Fibroblast of the conjunctiva (primary cell): ENCODE measurements around the gene CENPP.
A peak's percentile ranks its signal among the peaks of the same experiment; 100 is the strongest.

Source experiments
- DNase-seq: peaks from one replicate; pipeline ENCODE4 v3.0.0-alpha.2; 2010; ENCODE audit warnings: low read depth

The CENPP gene

DNA sequence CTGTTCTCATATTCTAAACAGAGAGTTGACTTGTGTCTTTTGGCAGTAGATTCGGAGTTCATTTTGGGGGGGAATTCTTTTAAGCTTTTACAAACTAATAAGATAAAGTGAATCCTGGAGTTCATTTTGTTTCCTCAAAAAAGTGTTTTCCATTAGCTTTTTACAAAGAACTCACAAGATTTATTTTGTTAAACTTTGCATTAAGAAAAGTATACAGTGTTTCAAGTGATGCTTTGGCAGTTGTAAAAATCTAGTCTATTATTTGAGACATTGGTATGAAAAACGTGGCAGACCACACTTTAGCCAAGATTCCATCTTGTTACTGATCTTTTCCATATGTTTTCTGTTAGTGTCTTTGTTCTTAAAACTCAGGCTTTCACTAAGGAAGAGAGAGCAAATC is 99.7 kb downstream of the CENPP start:
- peak; percentile 51 for DNase-seq

DNA sequence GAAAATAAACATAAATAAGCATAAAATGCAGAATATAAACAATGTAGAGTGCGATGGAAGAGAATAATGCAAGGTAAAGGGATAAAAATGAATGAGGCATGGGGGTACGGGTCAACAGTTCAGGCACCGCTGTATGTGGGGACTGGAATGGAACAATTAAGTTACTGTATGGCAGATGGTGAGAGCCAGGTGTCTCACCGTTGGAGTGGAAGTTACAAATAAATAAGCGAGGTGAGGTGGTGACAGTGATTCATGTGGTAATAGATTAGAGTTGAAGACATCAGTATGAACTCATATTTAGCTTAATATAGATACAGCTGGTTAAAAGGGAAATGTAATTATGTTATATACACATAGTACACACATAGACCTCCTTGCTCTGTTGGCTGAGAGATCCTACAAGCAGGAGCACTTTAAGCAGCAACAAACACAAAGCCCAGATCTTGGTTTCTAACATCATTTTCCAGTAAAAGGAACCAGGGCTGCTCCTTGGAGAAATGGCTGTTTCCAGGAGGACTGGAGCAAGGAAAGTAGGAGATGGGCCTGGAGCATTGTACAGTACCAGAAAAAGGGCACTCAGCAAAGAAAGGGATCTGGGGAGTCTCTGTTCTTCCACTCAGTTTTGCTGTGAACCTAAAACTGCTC is 100.9 kb downstream of the CENPP start:
- DNase-seq = no peak

DNA sequence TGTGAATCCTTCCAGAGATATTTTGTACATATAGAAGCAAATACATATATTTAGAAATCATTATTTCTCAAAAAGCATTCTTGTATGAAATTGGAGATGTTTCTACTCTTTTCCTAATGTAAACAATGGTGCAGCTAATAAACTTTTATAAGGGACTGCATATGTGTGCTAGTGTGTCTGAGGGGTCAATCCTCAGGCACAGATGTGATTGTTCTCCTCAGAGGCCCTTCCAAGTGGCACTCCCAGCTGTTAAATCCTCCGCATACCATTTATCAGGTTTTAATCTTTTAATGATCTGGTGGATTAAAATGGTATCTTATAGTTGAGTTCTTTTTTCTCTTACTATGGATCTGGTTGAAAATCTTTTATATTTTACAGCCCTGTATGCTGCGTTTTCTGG is 104.1 kb downstream of the CENPP start:
- DNase-seq = no peak

DNA sequence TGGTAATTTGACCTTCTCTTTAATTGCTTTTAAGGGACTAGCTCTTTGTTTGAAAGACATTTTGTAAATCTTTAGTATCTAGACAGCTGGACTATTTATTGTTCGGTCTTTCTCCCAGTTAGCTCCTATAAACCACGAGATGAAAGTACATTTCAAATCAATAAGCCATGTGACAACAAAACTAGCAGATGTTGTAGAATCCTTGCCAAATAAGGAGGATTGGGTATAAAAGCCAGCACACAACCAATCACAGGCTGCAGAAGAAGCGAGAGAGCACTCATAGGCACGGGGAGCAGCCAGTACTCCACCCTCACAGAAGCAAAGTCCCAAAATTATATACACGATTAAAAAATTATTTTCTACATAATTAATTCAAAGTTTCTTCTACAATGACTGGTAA is 106.6 kb downstream of the CENPP start:
- DNase-seq = peak; percentile 12

DNA sequence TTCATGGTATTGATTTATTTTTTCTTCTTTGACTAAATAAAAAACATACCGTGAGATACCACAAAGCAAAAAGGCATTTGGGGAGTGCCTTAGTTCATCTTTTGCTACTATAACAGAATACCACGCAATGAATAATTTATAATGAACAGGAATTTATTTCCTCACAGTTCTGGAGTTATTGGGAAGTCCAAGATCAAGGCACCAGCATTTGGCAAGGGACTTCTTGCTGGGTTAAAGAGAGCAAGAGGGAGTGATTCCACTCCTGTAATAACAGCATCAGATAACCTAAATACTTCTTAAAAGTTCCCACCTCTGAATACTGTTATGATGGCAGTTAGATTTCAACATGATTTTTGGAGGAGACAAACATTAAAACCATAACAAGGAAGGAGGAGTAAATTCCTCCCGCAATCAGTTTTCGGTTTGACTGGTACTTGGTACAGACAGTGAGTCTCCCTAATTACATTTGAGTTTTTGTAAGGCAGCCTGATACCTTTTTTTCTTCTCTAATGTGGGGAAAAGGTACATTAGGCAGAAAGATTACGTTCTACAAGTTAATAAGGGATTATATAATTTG is 107.3 kb downstream of the CENPP start:
- no peak for DNase-seq

DNA sequence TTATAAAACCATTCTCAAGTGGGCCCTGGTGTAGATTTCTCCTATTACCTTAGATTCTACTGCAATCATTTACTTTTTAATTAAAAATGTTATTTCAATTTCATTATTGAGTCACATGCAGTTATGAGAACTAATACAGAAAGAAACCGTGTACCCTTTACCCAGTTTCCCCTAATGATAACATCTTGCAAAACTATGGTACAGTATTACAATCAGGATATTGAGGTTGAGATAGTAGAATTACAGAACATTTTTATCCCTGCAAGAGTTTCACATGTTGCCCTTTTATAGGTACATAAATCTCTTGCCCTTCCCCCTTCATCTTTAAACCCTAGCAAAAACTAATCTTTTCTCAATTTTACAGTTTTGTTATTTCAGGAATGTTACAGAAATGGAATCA is 109.5 kb downstream of the CENPP start:
- DNase-seq = no peak

DNA sequence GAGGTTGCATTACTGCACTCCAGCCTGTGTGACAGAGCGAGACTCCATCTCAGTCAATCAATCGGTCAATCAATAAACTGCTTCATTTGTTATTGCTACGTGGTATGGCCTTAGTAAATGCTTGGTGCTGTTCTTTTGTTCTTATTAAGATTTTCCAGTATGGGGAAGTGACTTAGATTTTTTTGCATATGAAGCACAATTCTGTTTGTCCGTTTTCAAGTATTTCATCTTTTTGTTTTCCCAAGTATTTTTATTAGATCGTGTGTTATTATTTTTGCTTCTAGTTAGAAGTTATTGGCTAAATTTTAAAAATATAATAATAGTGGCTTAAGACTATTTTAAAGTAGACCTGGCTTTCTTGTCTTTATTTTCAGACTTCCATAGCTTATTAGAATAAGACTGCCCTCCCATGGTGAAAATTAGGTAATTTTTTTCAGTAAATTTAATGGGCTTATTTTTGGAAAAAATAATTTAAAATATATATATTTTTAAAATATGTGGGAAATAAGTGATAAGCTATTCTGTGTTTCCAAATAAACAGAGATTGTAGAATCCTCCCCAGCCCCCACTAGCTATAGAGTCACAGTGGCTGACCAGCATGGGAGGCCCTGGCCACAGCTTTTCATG is 113.3 kb downstream of the CENPP start:
- DNase-seq = peak; percentile 32

DNA sequence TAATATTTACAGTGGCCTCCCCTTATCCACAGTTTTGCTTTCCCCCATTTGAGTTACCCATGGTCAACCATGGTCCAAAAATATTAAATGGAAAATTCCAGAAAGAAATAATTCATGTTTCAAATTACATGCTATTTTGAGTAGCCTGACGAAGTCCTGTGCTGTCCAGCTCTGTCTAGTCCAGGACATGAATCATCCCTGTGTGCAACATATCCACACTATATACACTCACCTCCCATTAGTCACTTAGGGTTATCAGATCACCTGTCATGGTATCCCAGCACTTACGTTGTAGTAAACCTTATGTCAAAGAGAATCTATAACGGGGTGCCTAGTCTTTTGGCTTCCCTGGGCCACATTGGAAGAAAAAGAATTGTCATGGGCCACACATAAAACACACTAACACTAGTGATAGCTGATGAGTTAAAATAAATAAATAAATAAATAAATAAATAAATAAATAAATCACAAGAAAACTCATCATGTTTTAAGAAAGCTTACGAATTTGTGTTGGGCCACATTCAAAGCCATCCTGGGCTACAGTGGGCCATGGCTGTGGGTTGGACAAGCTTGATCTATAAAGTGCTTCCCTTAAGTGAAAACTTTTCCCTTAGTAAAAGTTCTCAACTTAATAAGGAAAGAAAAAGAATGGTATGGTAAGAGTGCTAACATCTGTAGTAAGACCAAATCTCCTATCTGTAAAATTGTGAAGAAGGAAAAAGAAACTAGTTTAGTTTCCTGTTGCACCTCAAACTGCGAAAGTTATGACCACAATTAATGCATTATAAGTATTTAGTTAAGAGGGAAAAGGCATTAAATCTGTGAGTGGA is 114.4 kb downstream of the CENPP start:
- DNase-seq = peak; percentile 17

DNA sequence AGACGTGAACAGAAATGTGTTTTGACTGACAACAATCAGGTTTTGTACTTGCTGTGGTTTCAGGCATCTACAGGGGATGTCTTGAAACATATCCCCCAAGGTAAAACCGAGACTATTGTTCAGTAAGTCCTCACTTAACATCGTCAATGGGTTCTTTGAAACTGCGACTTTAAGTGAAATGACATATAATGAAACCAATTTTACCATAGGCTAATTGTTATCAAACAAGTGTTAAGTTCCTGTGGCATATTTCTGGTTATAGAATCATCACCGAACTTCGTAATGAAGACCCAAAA is 114.9 kb downstream of the CENPP start:
- DNase-seq = no peak

DNA sequence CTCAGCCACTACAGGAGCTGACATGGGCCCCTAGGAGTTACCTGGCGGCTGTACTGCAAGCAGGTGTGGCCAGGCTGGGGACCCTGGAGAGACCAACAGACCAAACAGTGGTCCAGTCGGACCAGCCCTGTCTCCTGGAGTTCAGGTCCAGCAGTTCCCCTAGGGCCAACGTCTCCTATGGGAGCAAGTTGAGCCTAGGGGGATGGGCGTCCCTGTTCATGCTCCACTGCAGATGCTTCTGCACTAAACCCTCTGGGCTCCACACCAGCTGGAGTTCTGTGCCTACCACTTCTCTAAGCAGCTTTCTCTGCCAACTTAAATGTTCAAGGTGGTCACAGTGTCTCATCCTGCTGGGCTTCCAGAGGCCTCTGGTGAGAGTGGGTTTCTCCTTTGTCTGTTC is 119.1 kb downstream of the CENPP start:
- DNase-seq = no peak

DNA sequence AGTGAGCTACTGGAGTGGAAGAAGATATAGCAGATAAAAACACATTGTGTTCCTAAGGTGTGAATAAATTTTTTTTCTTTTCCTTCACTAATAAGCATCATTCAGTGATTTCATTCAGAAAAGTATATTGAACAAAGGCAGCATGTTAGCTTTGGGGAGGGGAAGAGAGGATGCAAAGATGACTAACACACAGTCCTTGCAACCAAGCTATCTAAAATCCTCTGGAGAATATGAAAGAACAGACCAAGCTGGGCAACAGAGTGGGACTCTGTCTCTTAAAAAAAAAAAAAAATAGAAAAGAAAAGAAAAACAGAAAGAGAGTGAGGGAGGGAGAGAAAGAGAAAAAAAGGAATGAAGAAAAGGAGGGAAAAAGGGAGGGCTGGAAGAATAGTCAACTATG is 120.8 kb downstream of the CENPP start:
- no peak for DNase-seq

DNA sequence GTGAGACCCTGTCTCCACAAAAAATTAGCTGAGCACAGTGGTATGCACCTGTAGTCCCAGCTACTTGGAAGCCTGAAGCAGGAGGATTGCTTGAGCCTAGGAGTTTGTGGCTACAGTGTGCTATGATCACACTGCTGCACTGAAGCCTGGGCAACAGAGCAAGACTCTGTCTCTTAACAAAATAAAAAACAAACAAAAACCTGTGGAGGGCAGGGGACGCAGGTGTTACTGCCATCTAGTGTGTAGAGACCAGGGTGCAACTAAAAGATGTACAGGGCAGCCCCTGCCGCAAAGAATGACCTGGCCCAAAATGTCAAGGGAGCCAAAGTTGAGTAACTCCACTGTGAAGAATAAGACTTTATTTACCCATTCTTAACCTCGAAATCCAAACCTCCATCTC is 129.5 kb downstream of the CENPP start:
- DNase-seq = no peak

DNA sequence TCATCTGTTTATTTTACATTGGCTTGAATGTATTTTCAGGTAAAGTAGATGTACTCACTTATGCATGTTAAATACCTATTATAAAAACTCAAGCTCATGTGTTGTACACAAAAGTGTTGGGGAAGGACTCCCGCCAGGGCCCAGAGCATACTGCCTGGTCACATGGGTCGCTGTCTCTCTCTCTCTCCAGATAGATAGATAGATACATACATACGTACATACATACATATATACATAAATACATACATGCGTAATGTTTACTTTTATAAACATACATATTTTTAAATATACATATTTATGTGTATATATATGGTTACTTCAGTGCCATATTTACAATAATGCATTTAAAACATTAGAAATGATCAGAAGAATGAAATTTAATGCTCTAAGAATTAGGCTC is 131.8 kb downstream of the CENPP start:
- DNase-seq = no peak

DNA sequence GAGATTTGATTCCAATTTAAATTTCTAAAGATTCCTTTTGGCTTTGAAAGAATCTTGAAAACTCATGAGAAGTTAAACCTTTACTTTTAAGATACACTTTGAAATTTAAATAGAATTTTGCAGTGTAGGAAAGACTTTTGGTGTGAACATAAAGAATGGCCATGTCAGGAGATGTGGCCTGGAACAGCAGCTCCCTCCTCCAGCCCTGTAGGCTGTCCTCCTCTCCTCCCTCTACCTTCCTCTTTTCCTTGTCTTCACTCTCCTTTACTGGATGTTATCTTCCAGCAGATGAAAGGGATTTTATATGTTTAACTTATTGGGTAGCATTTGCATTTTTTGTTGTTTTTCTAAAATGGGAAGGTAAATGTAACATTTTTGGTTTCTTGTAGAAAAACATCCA is 137.6 kb downstream of the CENPP start:
- no peak for DNase-seq

DNA sequence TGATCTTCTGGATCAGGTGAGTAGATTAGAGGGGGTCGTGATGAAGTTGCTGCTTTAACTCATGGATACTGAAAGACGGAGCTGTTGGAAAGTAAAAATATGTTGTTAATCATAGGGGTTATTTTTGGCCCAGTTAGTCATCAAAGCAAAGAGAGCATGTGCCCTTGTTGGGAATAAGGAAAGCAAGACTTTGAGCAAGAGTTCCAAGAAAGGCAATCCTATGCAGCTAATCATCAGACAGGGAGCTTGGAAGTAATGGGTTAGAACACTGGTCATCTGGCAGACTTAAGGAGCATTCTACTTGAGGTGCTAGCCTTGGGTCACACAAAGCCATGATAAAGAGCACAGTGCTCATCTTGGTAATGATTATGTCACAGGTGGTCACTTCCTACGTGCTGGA is 138.2 kb downstream of the CENPP start:
- DNase-seq = peak; percentile 80

DNA sequence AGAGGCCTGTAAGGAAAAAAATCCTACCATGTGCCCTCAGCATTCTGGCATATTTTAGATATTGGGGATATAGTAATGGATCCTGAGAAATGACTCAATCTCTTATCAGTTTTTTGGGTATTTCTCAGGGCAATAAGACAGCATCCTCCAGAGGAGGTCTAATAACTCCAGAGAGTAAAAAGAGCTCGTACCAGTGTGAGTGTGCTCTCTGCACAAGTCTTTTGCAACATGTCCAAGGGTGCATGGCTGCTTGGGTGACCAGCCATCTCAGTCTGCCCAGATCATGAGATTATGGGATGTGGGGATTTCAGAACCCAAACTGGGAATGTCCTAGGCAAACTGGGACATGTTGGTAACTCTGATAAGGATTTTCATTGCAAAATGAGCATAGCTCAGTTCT is 141.3 kb downstream of the CENPP start:
- DNase-seq = no peak

DNA sequence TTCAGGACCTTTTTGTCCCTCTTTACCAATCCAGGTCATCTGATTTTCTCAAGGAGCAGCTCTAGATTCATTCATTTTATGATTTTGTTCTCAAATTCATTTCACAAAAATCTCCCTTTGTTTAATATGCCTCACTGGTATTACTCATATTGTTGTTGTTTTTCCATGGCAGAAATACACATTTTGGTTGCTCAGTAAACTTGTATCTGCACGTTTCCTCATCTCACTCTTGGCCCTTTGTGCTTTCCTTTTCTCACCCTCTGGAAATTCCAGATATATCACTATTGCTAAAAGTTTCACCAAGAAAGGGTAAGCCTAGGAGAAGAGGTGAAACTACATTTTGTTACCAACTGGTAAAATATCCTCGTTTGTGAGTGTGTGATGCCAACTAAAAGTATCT is 141.8 kb downstream of the CENPP start:
- DNase-seq = no peak

DNA sequence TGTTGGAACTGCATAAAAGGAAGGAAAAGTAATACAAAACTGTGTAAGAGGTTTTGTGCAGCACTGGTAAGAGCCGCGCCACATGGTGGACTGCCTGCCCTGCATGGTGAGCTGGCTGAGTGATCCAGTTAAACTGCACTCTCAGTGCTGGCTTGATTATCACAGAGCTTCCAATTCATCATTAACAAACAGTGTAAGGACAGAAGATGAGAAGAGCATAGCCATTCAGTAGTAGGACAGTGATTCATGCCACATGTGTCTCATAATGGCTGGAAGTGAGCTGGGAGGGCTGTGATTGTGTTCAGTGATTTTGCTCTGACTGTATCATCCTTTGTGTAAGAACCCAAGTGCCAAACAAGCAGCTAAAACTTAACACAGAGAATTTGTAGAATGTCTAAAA is 142.5 kb downstream of the CENPP start:
- no peak for DNase-seq

DNA sequence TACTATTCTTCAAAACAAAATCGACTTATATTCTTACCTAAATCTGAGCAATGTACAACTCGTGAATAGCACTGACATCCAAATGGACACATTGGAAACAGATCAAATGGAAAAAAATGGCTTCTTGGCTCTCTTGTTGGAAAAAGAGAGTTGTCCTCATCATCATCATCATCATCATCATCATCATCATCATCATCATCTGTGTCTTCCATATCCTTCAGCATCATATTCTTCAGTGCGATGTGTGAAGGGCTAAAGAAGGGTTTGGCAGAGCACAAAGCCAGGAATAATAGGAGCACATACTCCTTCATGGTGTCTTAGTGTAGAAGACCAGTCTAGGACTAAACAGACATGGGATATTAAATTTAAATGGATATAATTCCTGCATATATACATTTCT is 148.8 kb downstream of the CENPP start:
- DNase-seq = no peak

DNA sequence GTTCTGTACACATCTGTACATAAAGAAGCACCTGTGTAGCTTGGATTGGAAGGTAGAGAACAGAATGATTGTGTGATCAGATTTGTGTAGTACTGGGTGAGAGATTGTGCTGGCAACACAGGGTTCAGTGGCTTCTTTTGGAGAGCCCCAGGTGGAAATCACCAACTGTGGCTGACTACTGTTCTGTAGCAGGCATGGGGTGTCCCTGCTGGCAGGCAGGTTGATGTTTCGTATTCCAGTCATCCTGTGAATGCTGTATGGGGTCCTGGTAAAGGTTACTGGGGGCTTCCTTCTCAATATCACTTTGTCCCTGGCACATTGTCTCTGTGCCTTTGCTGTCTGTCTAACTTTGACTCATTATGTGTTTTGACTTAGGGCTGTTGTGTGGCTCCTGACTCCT is 151.2 kb downstream of the CENPP start:
- DNase-seq = no peak

DNA sequence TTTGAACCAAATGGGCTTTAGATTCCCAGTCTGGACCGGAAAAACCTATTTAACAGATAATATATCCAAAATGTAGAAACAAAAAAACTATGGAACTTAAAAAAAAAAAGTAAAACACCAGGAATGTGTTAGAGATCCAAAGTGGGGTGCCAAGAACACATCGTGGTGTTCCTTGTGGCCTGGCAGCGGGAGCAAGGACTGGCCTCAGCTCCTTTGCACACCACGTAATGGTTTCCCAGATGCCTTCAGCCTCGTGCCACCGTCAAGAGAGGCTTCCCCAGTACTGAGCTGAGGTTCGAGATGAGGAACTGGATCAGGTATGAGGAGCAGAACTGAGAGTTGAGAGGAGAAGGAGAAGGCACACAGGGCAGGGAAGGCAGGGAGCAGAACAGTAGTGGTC is 153.0 kb downstream of the CENPP start:
- DNase-seq = no peak

DNA sequence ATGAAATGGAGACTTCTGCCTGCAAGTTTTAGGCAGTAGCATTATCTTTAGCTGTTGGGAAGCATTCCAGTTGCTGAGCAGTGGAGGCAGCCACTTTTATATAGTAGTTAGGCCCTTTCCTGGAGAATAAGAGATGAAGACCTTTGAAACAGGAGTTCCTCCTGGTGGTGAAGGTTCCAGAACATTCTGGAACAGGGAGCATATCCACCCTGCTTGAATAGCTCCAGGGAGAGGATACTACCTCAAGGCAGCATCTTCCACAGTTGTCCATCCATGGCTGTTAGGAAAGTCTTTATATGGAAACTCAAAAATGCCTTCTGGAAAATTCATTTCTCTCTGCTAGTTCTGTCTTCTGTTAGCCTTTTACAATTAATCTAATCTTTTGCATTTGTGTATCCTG is 153.6 kb downstream of the CENPP start:
- DNase-seq = no peak

DNA sequence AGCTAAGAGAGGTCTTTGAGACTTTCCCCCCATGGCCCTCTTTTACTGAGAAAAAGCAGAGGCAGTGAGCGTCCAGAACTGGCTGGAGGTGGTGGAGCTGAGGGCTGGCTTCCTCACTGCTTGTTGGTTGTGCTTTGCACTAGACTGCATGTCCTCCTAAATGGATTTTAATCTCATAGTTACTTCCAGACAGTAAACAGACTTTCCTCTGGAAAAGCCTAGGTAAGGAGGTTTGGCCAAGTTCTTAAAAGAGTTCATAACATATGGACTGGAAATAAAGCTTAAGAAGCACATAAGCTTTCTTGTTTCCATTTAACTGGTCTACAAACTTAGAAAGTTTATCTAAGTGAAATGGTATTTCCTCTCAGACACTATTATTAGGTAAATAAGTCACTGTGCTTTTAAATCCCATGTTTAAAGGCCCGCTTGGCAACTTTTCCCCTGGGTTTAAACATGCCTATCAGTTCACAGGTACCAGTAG is 154.6 kb downstream of the CENPP start:
- DNase-seq = no peak
